ENCODE results near the gene CCDC171. TPM values are rescaled to one million over a fixed set of nuclear protein-coding genes. Genes with fewer than 3 reads are reported as not detected.

CCDC171 gene
- total RNA-seq, 1 experiment from 2014 or later: 2.6 TPM

DNA sequence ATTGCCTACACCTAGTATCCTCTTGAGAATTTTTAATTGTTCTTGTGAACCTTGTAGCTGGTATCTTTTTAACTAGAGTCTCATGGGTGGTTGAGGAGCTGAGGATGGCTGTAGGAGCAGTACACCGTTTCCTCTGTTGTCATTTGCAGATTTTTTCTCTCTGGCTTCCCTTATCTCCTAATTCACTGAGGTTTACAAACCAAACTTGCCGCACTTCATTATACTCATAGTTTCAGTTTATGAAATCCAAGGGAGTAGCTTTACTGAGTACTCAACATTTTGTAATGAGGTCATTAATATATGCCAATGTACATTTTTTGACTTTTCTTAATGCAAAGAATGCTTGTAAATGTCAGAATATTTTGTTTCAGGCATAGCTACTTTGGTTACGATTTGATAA lies 154.2 kb downstream of the CCDC171 start:
- H3K9me3 ChIP-seq (ENCODE audit: control insufficient read depth in 1 of 2, insufficient read depth in 1 of 2, low read depth in 1 of 2, low read length in 2 of 2): no peaks in the 10 kb centered on the region
- no peaks in the 10 kb centered on the region for H3K79me2 ChIP-seq (ENCODE audit: insufficient read depth, low read length)
- H4K20me1 ChIP-seq (ENCODE audit: insufficient read depth): no peaks in the 10 kb centered on the region
- POLR2A ChIA-PET: no interaction called here
- DNase-seq (ENCODE audit: low read depth, low spot score) (no peak), ATAC-seq (no peak)
- intact Hi-C loops (cut with micrococcal nuclease): no loop called here
- no TSS peak for BruUV-seq (replicated peaks)
- no peaks in the 10 kb centered on the region for H3K27me3 ChIP-seq (ENCODE audit: insufficient read depth, low read length)
- no peaks in the 10 kb centered on the region for H3K36me3 ChIP-seq (ENCODE audit: control insufficient read depth in 1 of 2, insufficient read depth in 2 of 2, low read length in 2 of 2)
- no peak overlapping the region for H2AFZ ChIP-seq (ENCODE audit: low read depth, low read length, poor library complexity, severe bottlenecking)
- H3K4me2 ChIP-seq (ENCODE audit: low read length): no peak overlapping the region
- CTCF ChIA-PET: no interaction called here
- H3K4me1 ChIP-seq (ENCODE audit: control insufficient read depth in 1 of 2, insufficient read depth in 2 of 2, low read length in 2 of 2): no peaks in the 10 kb centered on the region
- no peak overlapping the region for H3K9ac ChIP-seq (ENCODE audit: low read length)
- H3K27ac ChIP-seq (ENCODE audit: low read depth, low read length): no peak overlapping the region
- no peak overlapping the region for H3K4me3 ChIP-seq (replicated peaks in 1 of 2; ENCODE audit: low read depth in 1 of 2, low read length in 2 of 2)
- TF ChIP-seq FOSL1 (IDR thresholded peaks at IDR 0.05; ENCODE audit: low read depth): no peak
- TF ChIP-seq SP1 (IDR thresholded peaks at IDR 0.05; ENCODE audit: low read depth): no peak
- no peak for TF ChIP-seq ZNF274 (IDR thresholded peaks at IDR 0.05; ENCODE audit: low read depth, low read length)
- no peak for TF ChIP-seq TCF7L2 (IDR thresholded peaks at IDR 0.05; ENCODE audit: borderline replicate concordance, extremely low read depth, insufficient read depth, insufficient read length)
- TF ChIP-seq SIN3A (IDR thresholded peaks at IDR 0.05; ENCODE audit: low read depth): no peak
- TF ChIP-seq JUND (IDR thresholded peaks at IDR 0.05): no peak
- TF ChIP-seq, protein P1, sequence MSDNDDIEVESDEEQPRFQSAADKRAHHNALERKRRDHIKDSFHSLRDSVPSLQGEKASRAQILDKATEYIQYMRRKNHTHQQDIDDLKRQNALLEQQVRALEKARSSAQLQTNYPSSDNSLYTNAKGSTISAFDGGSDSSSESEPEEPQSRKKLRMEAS (IDR thresholded peaks at IDR 0.05): no peak
- no peak for TF ChIP-seq YY1 (IDR thresholded peaks at IDR 0.05; ENCODE audit: extremely low read depth, insufficient replicate concordance, low read depth, low read length)
- TF ChIP-seq CEBPB (IDR thresholded peaks at IDR 0.05; ENCODE audit: low read depth): no peak
- TF ChIP-seq EZH2phosphoT487 (IDR thresholded peaks at IDR 0.05; ENCODE audit: borderline replicate concordance): no peak
- TF ChIP-seq, protein P2, sequence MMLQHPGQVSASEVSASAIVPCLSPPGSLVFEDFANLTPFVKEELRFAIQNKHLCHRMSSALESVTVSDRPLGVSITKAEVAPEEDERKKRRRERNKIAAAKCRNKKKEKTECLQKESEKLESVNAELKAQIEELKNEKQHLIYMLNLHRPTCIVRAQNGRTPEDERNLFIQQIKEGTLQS (IDR thresholded peaks at IDR 0.05): no peak
- no peak for TF ChIP-seq SRF (IDR thresholded peaks at IDR 0.05; ENCODE audit: low read depth)
- TF ChIP-seq, protein P3, sequence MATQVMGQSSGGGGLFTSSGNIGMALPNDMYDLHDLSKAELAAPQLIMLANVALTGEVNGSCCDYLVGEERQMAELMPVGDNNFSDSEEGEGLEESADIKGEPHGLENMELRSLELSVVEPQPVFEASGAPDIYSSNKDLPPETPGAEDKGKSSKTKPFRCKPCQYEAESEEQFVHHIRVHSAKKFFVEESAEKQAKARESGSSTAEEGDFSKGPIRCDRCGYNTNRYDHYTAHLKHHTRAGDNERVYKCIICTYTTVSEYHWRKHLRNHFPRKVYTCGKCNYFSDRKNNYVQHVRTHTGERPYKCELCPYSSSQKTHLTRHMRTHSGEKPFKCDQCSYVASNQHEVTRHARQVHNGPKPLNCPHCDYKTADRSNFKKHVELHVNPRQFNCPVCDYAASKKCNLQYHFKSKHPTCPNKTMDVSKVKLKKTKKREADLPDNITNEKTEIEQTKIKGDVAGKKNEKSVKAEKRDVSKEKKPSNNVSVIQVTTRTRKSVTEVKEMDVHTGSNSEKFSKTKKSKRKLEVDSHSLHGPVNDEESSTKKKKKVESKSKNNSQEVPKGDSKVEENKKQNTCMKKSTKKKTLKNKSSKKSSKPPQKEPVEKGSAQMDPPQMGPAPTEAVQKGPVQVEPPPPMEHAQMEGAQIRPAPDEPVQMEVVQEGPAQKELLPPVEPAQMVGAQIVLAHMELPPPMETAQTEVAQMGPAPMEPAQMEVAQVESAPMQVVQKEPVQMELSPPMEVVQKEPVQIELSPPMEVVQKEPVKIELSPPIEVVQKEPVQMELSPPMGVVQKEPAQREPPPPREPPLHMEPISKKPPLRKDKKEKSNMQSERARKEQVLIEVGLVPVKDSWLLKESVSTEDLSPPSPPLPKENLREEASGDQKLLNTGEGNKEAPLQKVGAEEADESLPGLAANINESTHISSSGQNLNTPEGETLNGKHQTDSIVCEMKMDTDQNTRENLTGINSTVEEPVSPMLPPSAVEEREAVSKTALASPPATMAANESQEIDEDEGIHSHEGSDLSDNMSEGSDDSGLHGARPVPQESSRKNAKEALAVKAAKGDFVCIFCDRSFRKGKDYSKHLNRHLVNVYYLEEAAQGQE (IDR thresholded peaks at IDR 0.05; ENCODE audit: low read depth): no peak
- no peaks in the 10 kb centered on the region for H3K9me2 ChIP-seq (ENCODE audit: insufficient read depth)
- RAD21 ChIA-PET (ENCODE audit: low non-redundant PET in 1 of 2, low total read pairs in 2 of 2, uncharacterized antibody in 2 of 2, unreplicated experiment in 2 of 2): no interaction called here
